ENCODE results near the gene ARMC9.
"Not testable (repeated sequence)": the region's sequence is repeated elsewhere in the genome, so short reads cannot be mapped to it uniquely, and the experiment has no call there.

Gene ARMC9

GRCh38 chr2:231293163-231293562 is 94.7 kb downstream of the ARMC9 start:
- no peak for DNase-seq

DNA sequence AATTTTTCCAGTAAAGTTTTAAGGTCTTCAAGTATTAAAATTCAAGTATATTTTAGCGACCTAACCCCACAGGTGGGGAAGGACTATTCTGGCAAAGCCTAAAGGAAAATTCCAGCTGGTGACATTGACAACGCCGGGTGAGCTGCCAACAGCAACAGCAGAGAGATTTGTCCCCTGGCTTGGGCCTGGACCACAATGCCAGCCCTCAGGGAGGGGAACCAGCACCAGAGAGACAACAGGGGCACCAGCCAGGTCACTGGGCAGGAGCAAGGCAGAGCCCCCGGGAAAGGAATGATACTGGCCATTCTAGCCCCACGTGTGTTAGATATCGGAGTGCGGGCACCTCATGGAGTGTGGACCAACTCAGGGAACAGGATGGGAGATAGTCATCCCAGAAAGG is 95.7 kb downstream of the ARMC9 start:
- DNase-seq = no peak

DNA sequence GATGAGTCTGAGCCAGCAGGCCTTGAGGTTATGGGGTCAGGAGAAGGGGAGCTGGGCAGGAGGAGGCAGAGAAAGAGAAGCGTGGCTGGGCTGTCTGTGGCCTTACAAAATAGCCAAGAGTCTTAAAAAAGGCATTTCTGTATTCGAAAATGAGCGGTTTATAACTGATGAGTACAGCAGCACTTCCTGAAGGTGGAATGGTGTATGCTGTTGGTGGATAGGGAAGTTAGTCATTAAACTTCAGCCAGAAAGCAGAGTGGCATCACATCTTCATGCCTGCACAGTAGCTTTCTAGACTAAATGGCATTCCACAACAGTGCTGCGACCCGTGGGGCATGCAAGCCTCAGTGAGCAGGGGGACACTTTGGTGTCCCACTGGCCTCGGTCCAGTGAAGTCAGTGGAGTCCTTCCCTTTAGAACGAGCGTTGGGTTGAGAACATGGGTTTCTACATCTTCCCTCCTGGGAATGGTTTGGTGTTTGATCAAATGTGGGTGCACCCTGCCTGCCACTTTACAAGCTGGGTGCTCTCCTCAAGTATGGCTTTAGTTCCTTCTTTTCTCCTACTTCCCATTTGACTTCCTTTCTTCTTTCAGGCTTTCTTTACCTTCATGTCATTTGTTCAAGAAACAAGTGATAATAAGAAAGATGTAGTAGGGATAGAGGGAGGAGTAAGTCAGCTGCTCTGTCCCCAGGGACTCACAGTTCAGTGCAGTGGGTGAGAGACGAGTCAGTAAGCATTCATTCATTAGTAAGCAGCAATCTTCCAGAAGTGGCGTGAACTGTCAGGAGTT is 96.3 kb downstream of the ARMC9 start:
- DNase-seq = no peak

GRCh38 chr2:231295363-231295655 is 96.9 kb downstream of the ARMC9 start:
- no peak for DNase-seq

GRCh38 chr2:231296401-231296974 is 98.1 kb downstream of the ARMC9 start:
- DNase-seq = no peak

GRCh38 chr2:231297108-231297908 is 98.9 kb downstream of the ARMC9 start:
- DNase-seq = peak; percentile 36 to 38

DNA sequence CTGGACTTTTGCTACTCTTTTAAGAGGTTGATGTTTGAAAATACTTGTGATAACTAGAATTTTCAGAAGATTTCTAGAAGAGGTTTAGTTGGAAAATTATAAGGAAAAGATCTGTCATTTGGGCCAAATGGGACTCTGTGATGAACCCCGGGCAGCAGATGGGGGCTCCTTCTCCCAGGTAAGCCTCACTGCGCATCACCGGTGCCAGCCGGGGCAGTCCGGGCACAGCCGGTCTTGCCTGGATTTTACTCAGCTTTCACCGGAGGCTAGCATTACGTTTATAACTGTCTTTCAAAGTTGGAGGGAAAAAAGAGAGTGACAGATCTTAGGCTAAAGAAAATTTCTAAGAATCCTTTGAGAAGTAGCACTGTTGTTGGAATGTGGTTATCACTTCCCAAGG is 99.7 kb downstream of the ARMC9 start:
- no peak for DNase-seq

DNA sequence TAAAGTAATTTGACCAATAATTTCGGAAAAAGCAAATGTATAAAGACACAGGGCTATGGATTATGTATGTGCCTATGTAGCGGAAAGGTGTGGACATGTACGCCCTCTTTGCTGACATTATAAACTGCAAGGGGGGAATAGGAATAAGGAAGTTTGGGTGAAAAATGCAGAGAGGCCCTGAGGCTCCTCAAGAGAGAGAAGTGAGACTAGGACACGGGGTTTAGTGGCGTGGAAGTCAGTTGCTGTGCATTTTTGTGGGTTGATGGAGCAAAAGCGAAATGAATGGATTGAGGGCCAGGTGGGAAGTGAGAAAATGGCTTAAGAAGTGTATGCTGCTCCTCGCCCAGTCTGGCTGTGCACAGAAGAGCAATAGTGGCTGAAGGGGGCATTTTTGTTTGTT is 100.8 kb downstream of the ARMC9 start:
- DNase-seq = no peak

DNA sequence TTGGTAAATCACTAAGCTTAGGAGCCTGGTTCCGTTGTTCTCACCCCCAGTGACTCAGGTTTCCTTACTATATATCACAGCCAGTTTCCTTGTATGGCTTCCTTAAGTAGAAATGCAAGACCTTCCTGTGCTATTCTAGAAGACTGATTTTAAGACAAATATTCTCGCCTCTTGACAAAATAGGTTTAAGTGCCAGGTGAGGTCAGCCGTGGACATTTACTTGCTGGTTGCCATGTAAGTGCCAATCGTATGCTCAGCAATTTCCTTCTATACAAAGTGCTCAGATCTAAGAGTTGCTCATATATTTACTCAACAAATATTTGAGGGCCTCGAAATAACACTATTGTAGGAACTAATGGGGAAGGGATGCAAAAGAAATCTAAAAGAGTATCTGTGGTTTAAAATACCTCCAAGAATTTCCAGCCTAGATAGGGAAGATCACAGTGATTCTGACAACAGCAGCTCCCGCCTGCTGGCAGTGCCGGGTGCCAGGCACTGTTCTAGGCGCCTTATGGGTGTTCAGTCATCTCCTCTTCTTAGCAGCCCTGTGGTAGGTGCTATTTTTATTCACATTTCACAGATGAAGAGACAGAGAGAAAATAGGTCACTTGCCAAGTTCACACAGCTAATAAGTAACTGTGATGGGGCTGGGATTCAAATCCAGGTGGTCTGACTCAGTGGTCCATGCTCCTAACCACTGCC is 101.7 kb downstream of the ARMC9 start:
- DNase-seq = no peak

GRCh38 chr2:231300722-231301076 is 102.3 kb downstream of the ARMC9 start:
- DNase-seq = no peak

GRCh38 chr2:231304259-231304658 is 105.8 kb downstream of the ARMC9 start:
- DNase-seq = not testable (repeated sequence)

GRCh38 chr2:231305221-231305620 is 106.8 kb downstream of the ARMC9 start:
- no peak for DNase-seq

DNA sequence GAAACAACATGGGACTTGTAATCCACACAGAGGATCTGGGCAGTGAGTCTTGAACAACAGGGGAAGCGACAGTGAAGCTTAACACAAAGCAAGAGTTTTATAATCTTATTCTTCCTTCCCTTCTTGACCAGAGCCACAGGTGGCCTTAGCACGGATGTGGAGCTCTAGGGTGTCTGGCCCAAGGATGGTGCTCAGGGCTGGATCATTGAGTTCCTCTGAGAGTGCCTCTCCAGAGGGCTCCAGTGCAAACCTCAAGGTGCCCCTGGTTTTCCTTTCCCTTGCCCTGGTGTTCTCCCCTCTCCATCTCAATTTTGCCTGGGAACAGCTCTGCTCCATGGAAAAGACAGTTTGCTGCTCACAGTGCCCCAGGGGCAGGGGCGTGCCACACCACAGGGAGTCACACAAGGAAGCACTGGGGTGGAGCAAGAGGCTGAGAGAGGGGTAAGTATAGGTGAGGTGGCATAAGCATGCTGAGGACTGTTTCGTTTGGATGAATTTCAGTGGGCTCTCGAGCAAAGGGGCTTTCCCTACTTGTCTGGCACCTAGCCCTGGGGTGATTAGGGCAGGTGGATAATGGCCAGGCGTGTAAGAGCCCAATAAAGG is 108.5 kb downstream of the ARMC9 start:
- DNase-seq = no peak

- no peak for DNase-seq
Observed at GRCh38 chr2:231308219-231308618, 109.8 kb downstream of the ARMC9 start.

GRCh38 chr2:231308631-231309428 is 110.4 kb downstream of the ARMC9 start:
- no peak for DNase-seq

- no peak for DNase-seq
Observed at GRCh38 chr2:231312066-231312465, 113.6 kb downstream of the ARMC9 start.

- DNase-seq = no peak
Observed at GRCh38 chr2:231315896-231316295, 117.5 kb downstream of the ARMC9 start.

DNA sequence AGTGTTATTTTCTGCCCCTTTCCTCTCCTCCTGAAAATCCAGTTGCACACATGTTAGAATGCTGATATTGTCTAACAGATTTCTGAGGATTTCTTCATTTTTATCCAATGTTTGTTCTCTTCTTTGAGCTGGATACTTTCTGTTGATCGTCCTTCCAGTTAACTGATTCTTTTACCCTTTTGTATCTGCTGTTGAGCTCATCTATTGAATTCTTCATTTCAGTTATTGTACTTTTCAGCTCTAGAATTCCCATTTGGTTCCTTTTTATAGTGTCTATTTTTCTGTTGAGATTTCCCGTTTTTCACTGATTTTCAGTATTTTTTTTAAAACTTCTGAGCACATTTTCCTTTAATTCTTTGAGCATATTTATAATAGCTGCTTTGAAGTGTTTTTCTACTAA is 119.1 kb downstream of the ARMC9 start:
- no peak for DNase-seq

DNA sequence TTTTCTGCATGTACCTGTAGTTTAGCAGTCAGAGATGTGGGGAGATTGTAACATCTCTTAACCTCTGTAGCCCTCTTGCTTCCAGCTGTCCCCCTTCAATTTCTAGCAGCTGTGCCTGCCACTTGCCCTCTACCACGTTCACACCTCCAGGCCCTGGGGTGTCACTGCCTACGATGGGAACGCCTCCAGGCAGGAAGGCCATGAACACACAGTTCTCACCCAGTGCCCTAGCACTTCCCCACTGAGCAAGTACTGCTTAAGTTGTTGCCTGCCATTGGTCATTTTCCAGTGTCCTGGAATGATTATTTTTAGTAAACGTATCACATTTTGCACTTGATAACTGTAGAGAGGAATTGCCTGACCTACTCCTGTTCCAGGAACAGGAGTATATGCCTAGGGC is 120.0 kb downstream of the ARMC9 start:
- DNase-seq = no peak

DNA sequence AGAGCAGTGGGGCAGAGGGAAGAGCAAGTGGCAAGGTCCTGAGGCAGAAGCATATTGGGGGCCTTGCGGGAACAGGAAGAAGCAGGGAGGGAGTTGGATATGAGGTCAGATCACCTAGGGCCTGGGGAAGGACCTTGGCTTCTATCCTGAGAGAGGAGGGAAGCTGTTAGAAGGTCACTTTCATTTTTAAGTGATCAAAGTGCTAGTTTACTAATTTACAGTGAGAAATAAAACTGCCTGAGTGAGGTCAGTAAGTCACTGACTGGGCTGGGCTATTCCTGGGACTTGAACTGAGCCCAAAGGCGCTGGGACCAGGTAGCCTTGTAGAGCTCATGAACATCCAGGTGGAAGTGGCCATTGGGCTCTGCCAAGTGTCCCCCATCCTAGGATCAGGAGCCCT is 120.5 kb downstream of the ARMC9 start:
- no peak for DNase-seq

DNA sequence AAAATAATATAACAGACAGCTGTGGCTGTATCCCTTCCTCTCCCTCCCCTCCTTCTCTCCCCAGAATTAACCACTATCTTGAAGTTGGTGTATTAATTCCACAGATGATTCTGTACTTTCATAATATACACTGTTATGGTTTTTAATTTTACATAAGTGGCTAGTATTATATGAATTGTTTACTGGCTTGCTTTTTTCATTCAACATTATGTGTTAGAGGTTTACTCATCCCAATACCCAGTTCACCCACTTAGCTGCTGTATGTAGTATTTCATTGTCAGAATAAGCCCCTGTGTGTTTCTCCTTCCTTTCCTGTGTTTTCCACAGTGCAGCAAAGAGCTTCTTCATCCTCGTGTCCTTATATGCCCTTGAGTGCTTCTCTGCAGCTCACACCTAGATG is 121.4 kb downstream of the ARMC9 start:
- DNase-seq = no peak

- DNase-seq = no peak
Observed at GRCh38 chr2:231321021-231321420, 122.6 kb downstream of the ARMC9 start.

Measured in SHP77 (cell line).